Measurements from ENCODE around the gene THAP2.

DNA sequence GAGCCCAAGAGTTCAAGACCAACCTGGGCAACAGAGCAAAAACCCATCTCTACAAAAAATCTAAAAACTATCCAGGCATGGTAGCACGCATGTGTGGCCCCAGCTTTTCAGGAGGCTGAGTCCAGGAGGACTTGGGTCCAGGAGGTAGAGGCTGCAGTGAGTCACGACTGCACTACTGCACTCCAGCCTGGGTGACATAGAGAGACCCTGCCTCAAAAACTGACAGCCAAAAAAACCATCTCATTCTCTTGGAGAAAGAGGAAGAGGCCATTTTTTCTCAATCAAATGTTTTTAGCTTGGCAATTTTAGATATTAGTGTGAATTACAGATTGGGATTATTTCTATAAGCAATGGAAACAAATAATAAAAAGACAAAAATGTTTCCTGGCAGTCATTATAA, 38.6 kb upstream of the THAP2 start:
- TF ChIP-seq, protein P1, sequence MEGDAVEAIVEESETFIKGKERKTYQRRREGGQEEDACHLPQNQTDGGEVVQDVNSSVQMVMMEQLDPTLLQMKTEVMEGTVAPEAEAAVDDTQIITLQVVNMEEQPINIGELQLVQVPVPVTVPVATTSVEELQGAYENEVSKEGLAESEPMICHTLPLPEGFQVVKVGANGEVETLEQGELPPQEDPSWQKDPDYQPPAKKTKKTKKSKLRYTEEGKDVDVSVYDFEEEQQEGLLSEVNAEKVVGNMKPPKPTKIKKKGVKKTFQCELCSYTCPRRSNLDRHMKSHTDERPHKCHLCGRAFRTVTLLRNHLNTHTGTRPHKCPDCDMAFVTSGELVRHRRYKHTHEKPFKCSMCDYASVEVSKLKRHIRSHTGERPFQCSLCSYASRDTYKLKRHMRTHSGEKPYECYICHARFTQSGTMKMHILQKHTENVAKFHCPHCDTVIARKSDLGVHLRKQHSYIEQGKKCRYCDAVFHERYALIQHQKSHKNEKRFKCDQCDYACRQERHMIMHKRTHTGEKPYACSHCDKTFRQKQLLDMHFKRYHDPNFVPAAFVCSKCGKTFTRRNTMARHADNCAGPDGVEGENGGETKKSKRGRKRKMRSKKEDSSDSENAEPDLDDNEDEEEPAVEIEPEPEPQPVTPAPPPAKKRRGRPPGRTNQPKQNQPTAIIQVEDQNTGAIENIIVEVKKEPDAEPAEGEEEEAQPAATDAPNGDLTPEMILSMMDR (conservative IDR thresholded peaks at IDR 0.05 in 1 of 2, IDR thresholded peaks at IDR 0.05 in 1 of 2; ENCODE audit: extremely low read depth in 1 of 2, insufficient read depth in 1 of 2, low read depth in 1 of 2, low read length in 2 of 2), result no peak
- TF ChIP-seq EZH2 (IDR thresholded peaks at IDR 0.05; ENCODE audit: borderline replicate concordance, low read length), result no peak
